Hepatocyte (in vitro differentiated cells): ENCODE results near the gene PPM1H. TPM values are rescaled to one million over a fixed set of nuclear protein-coding genes. Genes with fewer than 3 reads are reported as not detected.
"Not testable (repeated sequence)": the region's sequence is repeated elsewhere in the genome, so short reads cannot be mapped to it uniquely, and the experiment has no call there.

Source experiments
- DNase-seq: peaks from one replicate; pipeline ENCODE4 v3.0.0-alpha.2; 2016; ENCODE audit warnings: low spot score
- H2AFZ ChIP-seq: fragments of 200-600 bp; sonication (generic); 2 replicates; pipeline ENCODE4 v1.6.0; 2016; ENCODE audit warnings: antibody characterized with exemption, mild to moderate bottlenecking
- H3K27ac ChIP-seq: fragments of 200-600 bp; sonication (generic); 2 replicates; pipeline ENCODE4 v1.5.1; 2016; ENCODE audit warnings: mild to moderate bottlenecking
- H3K27me3 ChIP-seq: fragments of 200-600 bp; sonication (generic); 2 replicates; pipeline ENCODE4 v1.6.1; 2016
- H3K36me3 ChIP-seq: fragments of 200-600 bp; sonication (generic); replicated peaks from 2 replicates; pipeline ENCODE4 v1.5.1; 2016; ENCODE audit warnings: low read depth; ENCODE audit not compliant: insufficient read depth
- H3K4me1 ChIP-seq: fragments of 200-600 bp; sonication (generic); 2 replicates; pipeline ENCODE4 v1.5.1; 2016; ENCODE audit warnings: mild to moderate bottlenecking, moderate library complexity; ENCODE audit not compliant: insufficient read depth
- H3K4me2 ChIP-seq: fragments of 200-600 bp; sonication (generic); 2 replicates; pipeline ENCODE4 v1.6.0; 2016
- H3K4me3 ChIP-seq: fragments of 200-600 bp; sonication (generic); 2 replicates; pipeline ENCODE4 v1.5.1; 2016; ENCODE audit warnings: mild to moderate bottlenecking
- H3K79me2 ChIP-seq: fragments of 200-600 bp; sonication (generic); 2 replicates; pipeline ENCODE4 v1.6.0; 2017; ENCODE audit warnings: mild to moderate bottlenecking
- H3K9me2 ChIP-seq: fragments of 200-600 bp; sonication (generic); replicated peaks from 2 replicates; pipeline ENCODE4 v1.6.0; 2017; ENCODE audit warnings: mild to moderate bottlenecking; ENCODE audit not compliant: insufficient read depth
- H3K9me3 ChIP-seq: fragments of 200-600 bp; sonication (generic); 2 replicates; pipeline ENCODE4 v1.5.1; 2016; ENCODE audit warnings: low read depth, mild to moderate bottlenecking
- H4K20me1 ChIP-seq: fragments of 200-600 bp; sonication (generic); 2 replicates; pipeline ENCODE4 v1.6.0; 2016; ENCODE audit warnings: mild to moderate bottlenecking; ENCODE audit not compliant: insufficient read depth, poor library complexity, severe bottlenecking
- EZH2 ChIP-seq: fragments of 200-600 bp; sonication (generic); IDR thresholded peaks from 2 replicates; pipeline ENCODE4 v1.6.1; 2016; ENCODE audit warnings: antibody characterized with exemption, mild to moderate bottlenecking, borderline replicate concordance
- EZH2phosphoT487 ChIP-seq: fragments of 200-600 bp; sonication (generic); IDR thresholded peaks from one replicate; pipeline ENCODE4 v1.6.1; 2018; ENCODE audit warnings: antibody characterized with exemption, mild to moderate bottlenecking, low read depth, moderate library complexity; ENCODE audit not compliant: unreplicated experiment, severe bottlenecking
- WGBS: methylation state at CpG from one replicate; pipeline ENCODE4 v1.1.6; 2016; ENCODE audit warnings: low lambda C conversion rate; ENCODE audit errors: missing lambda C conversion rate; 5-methylcytosine and 5-hydroxymethylcytosine counted together
- polyA plus RNA-seq: library from polyadenylated mRNA; unstranded; fragments of >200 nt; fragmentation: Nextera tagmentation; extraction: Ambion mirVana; gene quantifications from 2 replicates; pipeline ENCODE4 v1.2.1, GENCODE V29; 2016
- total RNA-seq: library from RNA; depleted of rRNA; stranded (reverse); fragments of >200 nt; gene quantifications from 2 replicates; pipeline ENCODE4 v1.2.3, GENCODE V29; 2014
- TF ChIP-seq, protein P1 (sequence below): fragments of 200-600 bp; sonication (generic); IDR thresholded peaks from 2 replicates; pipeline ENCODE4 v1.5.1; 2016; ENCODE audit warnings: antibody characterized with exemption, mild to moderate bottlenecking; ENCODE audit not compliant: poor library complexity

PPM1H gene
- total and polyA plus RNA-seq, 2 experiments from 2014 or later, result 9.2 to 21.8 TPM

DNA sequence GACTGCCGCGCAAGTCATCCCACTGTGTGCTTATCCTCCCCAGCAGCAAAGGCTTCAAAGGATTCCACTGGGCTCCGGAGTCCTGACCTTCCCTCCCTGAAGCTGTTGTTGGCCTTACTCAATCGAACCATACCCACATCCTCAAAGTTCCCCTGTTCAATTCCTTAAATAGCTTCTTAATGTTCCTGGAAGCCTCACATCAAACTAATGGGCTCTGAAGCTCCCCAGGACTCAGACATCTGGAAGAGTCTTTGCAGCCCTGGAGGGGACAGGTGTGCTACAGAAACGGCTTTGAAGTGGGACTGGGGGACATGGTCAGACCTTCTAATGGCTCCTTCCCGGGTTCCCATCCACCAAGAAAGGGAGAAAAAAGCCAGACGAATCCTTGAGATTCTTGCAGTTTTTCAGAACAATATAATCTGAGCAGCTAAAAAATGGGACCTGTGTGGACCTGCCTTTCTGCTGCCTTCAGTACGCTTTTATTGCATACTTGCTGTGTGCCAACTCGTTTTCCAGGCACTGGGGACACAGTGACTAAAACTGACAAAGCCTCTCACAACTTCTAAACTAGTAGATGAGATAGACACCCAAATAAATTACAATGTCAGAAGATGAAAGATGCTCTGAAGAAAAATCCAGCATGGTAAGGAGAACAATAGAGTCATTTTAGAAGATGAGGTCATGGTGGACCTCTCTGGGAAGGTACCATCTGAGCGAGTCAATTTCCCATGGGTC lies 263.8 kb downstream of the PPM1H start:
- TF ChIP-seq, protein P1, sequence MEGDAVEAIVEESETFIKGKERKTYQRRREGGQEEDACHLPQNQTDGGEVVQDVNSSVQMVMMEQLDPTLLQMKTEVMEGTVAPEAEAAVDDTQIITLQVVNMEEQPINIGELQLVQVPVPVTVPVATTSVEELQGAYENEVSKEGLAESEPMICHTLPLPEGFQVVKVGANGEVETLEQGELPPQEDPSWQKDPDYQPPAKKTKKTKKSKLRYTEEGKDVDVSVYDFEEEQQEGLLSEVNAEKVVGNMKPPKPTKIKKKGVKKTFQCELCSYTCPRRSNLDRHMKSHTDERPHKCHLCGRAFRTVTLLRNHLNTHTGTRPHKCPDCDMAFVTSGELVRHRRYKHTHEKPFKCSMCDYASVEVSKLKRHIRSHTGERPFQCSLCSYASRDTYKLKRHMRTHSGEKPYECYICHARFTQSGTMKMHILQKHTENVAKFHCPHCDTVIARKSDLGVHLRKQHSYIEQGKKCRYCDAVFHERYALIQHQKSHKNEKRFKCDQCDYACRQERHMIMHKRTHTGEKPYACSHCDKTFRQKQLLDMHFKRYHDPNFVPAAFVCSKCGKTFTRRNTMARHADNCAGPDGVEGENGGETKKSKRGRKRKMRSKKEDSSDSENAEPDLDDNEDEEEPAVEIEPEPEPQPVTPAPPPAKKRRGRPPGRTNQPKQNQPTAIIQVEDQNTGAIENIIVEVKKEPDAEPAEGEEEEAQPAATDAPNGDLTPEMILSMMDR, result no peak
- WGBS, result 72% methylated on average over 10 of the region's 10 CpGs
- Histone ChIP-seq H3K79me2 (no peaks in the 10 kb centered on the region), H3K9me2 (no peaks in the 10 kb centered on the region), H3K4me3 (no peak overlapping the region), H3K27me3 (no peaks in the 10 kb centered on the region), H4K20me1 (no peaks in the 10 kb centered on the region), H3K4me1 (no peaks in the 10 kb centered on the region), H3K27ac (no peak overlapping the region), H3K4me2 (no peak overlapping the region), H3K36me3 (no peaks in the 10 kb centered on the region), H2AFZ (no peak overlapping the region), H3K9me3 (no peaks in the 10 kb centered on the region)
- DNase-seq, result no peak

DNA sequence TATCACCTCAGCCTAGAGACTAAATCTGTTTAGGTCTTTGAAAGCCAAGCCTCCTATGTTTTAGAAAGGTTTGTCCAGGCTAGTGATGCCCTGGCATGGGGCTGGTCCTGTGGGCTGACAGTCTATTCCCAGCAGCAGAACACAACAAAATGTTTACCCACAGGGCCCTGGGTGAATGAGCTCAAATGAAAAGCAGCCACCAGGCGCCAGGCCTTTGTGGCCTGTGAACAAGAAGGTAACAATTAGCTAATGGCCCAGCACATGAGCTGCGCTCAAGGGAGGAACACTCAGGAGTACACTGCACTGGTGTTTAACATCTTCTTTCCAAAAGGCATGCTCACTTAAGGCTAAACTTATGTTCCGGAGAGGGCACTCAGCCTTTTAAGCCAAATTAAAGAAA lies 266.2 kb downstream of the PPM1H start:
- TF ChIP-seq EZH2phosphoT487 (no peak), EZH2 (no peak)
- TF ChIP-seq, protein P1, result no peak
- Histone ChIP-seq H3K27me3 (no peaks in the 10 kb centered on the region), H3K79me2 (no peaks in the 10 kb centered on the region), H4K20me1 (no peaks in the 10 kb centered on the region), H3K4me2 (no peak overlapping the region), H3K4me1 (no peaks in the 10 kb centered on the region), H3K9me2 (no peaks in the 10 kb centered on the region), H3K27ac (no peak overlapping the region), H3K9me3 (no peaks in the 10 kb centered on the region), H2AFZ (no peak overlapping the region), H3K4me3 (no peak overlapping the region), H3K36me3 (no peaks in the 10 kb centered on the region)
- 88% methylated on average over 3 of the region's 3 CpGs for WGBS
- no peak for DNase-seq

DNA sequence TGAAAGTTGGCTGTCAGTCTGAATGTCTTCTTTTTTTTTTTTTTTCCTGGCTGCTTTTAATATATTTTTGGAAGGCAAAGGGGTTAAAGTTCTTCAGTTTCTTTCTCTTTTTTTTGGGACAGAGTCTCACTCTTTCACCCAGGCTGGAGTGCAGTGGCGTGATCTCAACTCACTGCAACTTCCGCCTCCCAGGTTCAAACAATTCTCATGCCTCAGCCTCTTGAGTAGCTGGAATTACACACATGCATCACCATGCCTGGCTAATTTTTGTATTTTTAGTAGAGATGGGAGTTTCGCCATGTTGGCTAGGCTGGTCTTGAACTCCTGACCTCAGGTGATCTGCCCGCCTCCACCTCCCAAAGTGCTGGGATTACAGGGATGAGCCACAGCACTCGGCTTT lies 270.0 kb downstream of the PPM1H start:
- not testable (repeated sequence) for H3K79me2 ChIP-seq, H3K27me3 ChIP-seq, H3K9me3 ChIP-seq, H3K4me2 ChIP-seq, H3K9me2 ChIP-seq, H3K36me3 ChIP-seq, H2AFZ ChIP-seq, DNase-seq, H4K20me1 ChIP-seq, H3K27ac ChIP-seq, H3K4me1 ChIP-seq, H3K4me3 ChIP-seq
- WGBS, result 98% methylated on average over 5 of the region's 5 CpGs

DNA sequence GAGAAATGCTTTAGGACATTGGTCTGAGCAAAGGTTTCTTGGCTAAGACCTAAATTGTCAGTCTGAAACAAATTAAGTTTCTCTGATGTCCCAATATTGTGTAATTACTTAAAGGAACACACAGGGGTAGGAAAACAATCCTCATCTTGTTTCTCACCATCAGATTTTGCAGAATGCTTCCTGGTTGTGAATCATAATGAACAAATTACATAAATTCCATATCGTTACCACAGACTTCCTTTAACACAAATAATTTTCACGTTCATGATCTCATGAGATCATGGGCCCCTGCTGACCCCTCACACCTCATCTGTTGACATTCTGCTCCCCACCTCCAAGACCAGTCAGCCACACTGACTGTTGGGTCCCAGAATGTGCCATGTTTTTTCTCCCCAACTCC lies 274.2 kb downstream of the PPM1H start:
- H3K4me1 ChIP-seq, result no peaks in the 10 kb centered on the region
- H2AFZ ChIP-seq, result no peak overlapping the region
- no peaks in the 10 kb centered on the region for H3K9me2 ChIP-seq
- H3K27me3 ChIP-seq, result no peaks in the 10 kb centered on the region
- WGBS, result 87% methylated on average over 2 of the region's 2 CpGs
- TF ChIP-seq, protein P1, result no peak
- TF ChIP-seq EZH2, result no peak
- TF ChIP-seq EZH2phosphoT487, result no peak
- H3K36me3 ChIP-seq, result no peaks in the 10 kb centered on the region
- no peaks in the 10 kb centered on the region for H4K20me1 ChIP-seq
- no peak overlapping the region for H3K4me2 ChIP-seq
- H3K27ac ChIP-seq, result no peak overlapping the region
- no peak overlapping the region for H3K4me3 ChIP-seq
- DNase-seq, result no peak
- H3K9me3 ChIP-seq, result no peaks in the 10 kb centered on the region
- no peaks in the 10 kb centered on the region for H3K79me2 ChIP-seq
